WTC11 (cell line): ENCODE results near the gene A1BG. TPM values are rescaled to one million over a fixed set of nuclear protein-coding genes. Genes with fewer than 3 reads are reported as not detected.

Experiments
- ARID4B ChIP-seq: sonication (generic); formaldehyde crosslinking; IDR thresholded peaks from 2 replicates; pipeline ENCODE4 v1.8.0; 2023; ENCODE audit warnings: missing genetic modification reagents, mild to moderate bottlenecking, borderline replicate concordance
- CREB1 ChIP-seq: sonication (generic); formaldehyde crosslinking; IDR thresholded peaks from 2 replicates; pipeline ENCODE4 v1.8.0; 2023; ENCODE audit warnings: mild to moderate bottlenecking, missing genetic modification reagents
- E2F4 ChIP-seq: sonication (generic); formaldehyde crosslinking; IDR thresholded peaks from 2 replicates; pipeline ENCODE4 v1.8.1; 2022; ENCODE audit warnings: low read depth, mild to moderate bottlenecking, moderate library complexity, missing genetic modification reagents, borderline replicate concordance
- ETV6 ChIP-seq: sonication (generic); formaldehyde crosslinking; IDR thresholded peaks from 2 replicates; pipeline ENCODE4 v1.8.1; 2022; ENCODE audit warnings: mild to moderate bottlenecking, missing genetic modification reagents
- FOXP1 ChIP-seq: sonication (generic); formaldehyde crosslinking; IDR thresholded peaks from 2 replicates; pipeline ENCODE4 v1.8.0; 2022; ENCODE audit warnings: missing genetic modification reagents, mild to moderate bottlenecking, moderate library complexity, borderline replicate concordance
- GTF2I ChIP-seq: fragments of 250-450 bp; sonication (Bioruptor Pico); conservative IDR thresholded peaks from 2 replicates; pipeline ENCODE4 v1.4.0; 2021; ENCODE audit warnings: mild to moderate bottlenecking
- HMGA2 ChIP-seq: fragments of 250-450 bp; sonication (Bioruptor Pico); IDR thresholded peaks from 2 replicates; pipeline ENCODE4 v1.4.0; 2021; ENCODE audit warnings: mild to moderate bottlenecking, moderate library complexity
- MYBL2 ChIP-seq: sonication (generic); formaldehyde crosslinking; IDR thresholded peaks from 2 replicates; pipeline ENCODE4 v1.8.1; 2023; ENCODE audit warnings: mild to moderate bottlenecking, moderate library complexity, missing genetic modification reagents
- NR2C2 ChIP-seq: sonication (generic); formaldehyde crosslinking; IDR thresholded peaks from 2 replicates; pipeline ENCODE4 v1.8.0; 2022; ENCODE audit warnings: mild to moderate bottlenecking, missing genetic modification reagents
- OVOL2 ChIP-seq: fragments of 250-450 bp; sonication (Bioruptor Pico); IDR thresholded peaks from 2 replicates; pipeline ENCODE4 v1.9.0; 2021; ENCODE audit warnings: mild to moderate bottlenecking, borderline replicate concordance
- RELA ChIP-seq: sonication (generic); formaldehyde crosslinking; IDR thresholded peaks from 2 replicates; pipeline ENCODE4 v1.8.1; 2022; ENCODE audit warnings: missing genetic modification reagents, mild to moderate bottlenecking, borderline replicate concordance
- RORB ChIP-seq: fragments of 250-450 bp; sonication (Bioruptor Pico); IDR thresholded peaks from 2 replicates; pipeline ENCODE4 v1.9.0; 2021; ENCODE audit warnings: mild to moderate bottlenecking
- SMAD4 ChIP-seq: sonication (generic); formaldehyde crosslinking; IDR thresholded peaks from 2 replicates; pipeline ENCODE4 v1.8.0; 2022; ENCODE audit warnings: mild to moderate bottlenecking, missing genetic modification reagents
- SOX15 ChIP-seq: fragments of 250-450 bp; sonication (Bioruptor Pico); IDR thresholded peaks from 2 replicates; pipeline ENCODE4 v1.9.0; 2021; ENCODE audit warnings: mild to moderate bottlenecking
- ZBTB21 ChIP-seq: sonication (generic); formaldehyde crosslinking; IDR thresholded peaks from 2 replicates; pipeline ENCODE4 v1.8.1; 2023; ENCODE audit warnings: mild to moderate bottlenecking, missing genetic modification reagents, borderline replicate concordance
- ZNF671 ChIP-seq: fragments of 250-450 bp; sonication (Bioruptor Pico); IDR thresholded peaks from 2 replicates; pipeline ENCODE4 v1.8.0; 2021; ENCODE audit warnings: mild to moderate bottlenecking
- total RNA-seq: library from RNA; stranded (reverse); gene quantifications from 3 replicates; pipeline ENCODE4 v1.2.3, GENCODE V29; 2021
- TF ChIP-seq, protein P1 (sequence below): sonication (generic); formaldehyde crosslinking; IDR thresholded peaks from 2 replicates; pipeline ENCODE4 v1.8.1; 2022; ENCODE audit warnings: missing genetic modification reagents, borderline replicate concordance
- TF ChIP-seq, protein P2 (sequence below): sonication (generic); formaldehyde crosslinking; IDR thresholded peaks from 2 replicates; pipeline ENCODE4 v1.8.1; 2023; ENCODE audit warnings: mild to moderate bottlenecking, missing genetic modification reagents, moderate library complexity
- TF ChIP-seq, protein P3 (sequence below): fragments of 250-450 bp; sonication (Bioruptor Pico); IDR thresholded peaks from 2 replicates; pipeline ENCODE4 v1.9.0; 2021; ENCODE audit warnings: mild to moderate bottlenecking
- TF ChIP-seq, protein P4 (sequence below): sonication (generic); formaldehyde crosslinking; IDR thresholded peaks from 2 replicates; pipeline ENCODE4 v1.8.0; 2023; ENCODE audit warnings: missing genetic modification reagents
- TF ChIP-seq, protein P5 (sequence below): fragments of 250-450 bp; sonication (Bioruptor Pico); IDR thresholded peaks from 2 replicates; pipeline ENCODE4 v1.9.0; 2021; ENCODE audit warnings: moderate library complexity, mild to moderate bottlenecking, inconsistent platforms, borderline replicate concordance
- TF ChIP-seq, protein P6 (sequence below): fragments of 250-450 bp; sonication (Bioruptor Pico); IDR thresholded peaks from 2 replicates; pipeline ENCODE4 v1.9.0; 2021; ENCODE audit warnings: mild to moderate bottlenecking, borderline replicate concordance

Gene A1BG
- total RNA-seq, 1 experiment from 2014 or later: 24.3 TPM

GRCh38 chr19:58400916-58401839 lies 47.9 kb upstream of the A1BG start (continued):
- TF ChIP-seq, protein P1, sequence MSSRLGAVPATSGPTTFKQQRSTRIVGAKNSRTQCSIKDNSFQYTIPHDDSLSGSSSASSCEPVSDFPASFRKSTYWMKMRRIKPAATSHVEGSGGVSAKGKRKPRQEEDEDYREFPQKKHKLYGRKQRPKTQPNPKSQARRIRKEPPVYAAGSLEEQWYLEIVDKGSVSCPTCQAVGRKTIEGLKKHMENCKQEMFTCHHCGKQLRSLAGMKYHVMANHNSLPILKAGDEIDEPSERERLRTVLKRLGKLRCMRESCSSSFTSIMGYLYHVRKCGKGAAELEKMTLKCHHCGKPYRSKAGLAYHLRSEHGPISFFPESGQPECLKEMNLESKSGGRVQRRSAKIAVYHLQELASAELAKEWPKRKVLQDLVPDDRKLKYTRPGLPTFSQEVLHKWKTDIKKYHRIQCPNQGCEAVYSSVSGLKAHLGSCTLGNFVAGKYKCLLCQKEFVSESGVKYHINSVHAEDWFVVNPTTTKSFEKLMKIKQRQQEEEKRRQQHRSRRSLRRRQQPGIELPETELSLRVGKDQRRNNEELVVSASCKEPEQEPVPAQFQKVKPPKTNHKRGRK (CRISPR knock-in tag): no peak
- TF ChIP-seq SOX15 (CRISPR knock-in tag): no peak
- peak; percentile 70; the same call in 1 of the 2 replicates for TF ChIP-seq CREB1 (CRISPR knock-in tag)
- no peak for TF ChIP-seq RORB
- TF ChIP-seq GTF2I (CRISPR knock-in tag): no peak
- peak; percentile 54; the same call in 1 of the 2 replicates for TF ChIP-seq FOXP1 (CRISPR knock-in tag)
- TF ChIP-seq, protein P2, sequence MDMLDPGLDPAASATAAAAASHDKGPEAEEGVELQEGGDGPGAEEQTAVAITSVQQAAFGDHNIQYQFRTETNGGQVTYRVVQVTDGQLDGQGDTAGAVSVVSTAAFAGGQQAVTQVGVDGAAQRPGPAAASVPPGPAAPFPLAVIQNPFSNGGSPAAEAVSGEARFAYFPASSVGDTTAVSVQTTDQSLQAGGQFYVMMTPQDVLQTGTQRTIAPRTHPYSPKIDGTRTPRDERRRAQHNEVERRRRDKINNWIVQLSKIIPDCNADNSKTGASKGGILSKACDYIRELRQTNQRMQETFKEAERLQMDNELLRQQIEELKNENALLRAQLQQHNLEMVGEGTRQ (CRISPR knock-in tag): no peak
- no peak for TF ChIP-seq ZNF671
- TF ChIP-seq, protein P3, sequence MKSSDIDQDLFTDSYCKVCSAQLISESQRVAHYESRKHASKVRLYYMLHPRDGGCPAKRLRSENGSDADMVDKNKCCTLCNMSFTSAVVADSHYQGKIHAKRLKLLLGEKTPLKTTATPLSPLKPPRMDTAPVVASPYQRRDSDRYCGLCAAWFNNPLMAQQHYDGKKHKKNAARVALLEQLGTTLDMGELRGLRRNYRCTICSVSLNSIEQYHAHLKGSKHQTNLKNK (CRISPR knock-in tag): no peak
- TF ChIP-seq, protein P4, sequence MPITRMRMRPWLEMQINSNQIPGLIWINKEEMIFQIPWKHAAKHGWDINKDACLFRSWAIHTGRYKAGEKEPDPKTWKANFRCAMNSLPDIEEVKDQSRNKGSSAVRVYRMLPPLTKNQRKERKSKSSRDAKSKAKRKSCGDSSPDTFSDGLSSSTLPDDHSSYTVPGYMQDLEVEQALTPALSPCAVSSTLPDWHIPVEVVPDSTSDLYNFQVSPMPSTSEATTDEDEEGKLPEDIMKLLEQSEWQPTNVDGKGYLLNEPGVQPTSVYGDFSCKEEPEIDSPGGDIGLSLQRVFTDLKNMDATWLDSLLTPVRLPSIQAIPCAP (CRISPR knock-in tag): no peak
- TF ChIP-seq ZBTB21 (CRISPR knock-in tag): 0 out of 2 replicates have a peak, but pooled peaks have one; percentile 52
- TF ChIP-seq, protein P5, sequence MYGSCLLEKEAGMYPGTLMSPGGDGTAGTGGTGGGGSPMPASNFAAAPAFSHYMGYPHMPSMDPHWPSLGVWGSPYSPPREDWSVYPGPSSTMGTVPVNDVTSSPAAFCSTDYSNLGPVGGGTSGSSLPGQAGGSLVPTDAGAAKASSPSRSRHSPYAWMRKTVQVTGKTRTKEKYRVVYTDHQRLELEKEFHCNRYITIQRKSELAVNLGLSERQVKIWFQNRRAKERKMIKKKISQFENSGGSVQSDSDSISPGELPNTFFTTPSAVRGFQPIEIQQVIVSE (CRISPR knock-in tag): no peak
- no peak for TF ChIP-seq RELA (CRISPR knock-in tag)
- TF ChIP-seq MYBL2: peak; percentile 29; the same call in 1 of the 2 replicates
- TF ChIP-seq HMGA2 (CRISPR knock-in tag): no peak
- TF ChIP-seq E2F4: no peak
- TF ChIP-seq, protein P6, sequence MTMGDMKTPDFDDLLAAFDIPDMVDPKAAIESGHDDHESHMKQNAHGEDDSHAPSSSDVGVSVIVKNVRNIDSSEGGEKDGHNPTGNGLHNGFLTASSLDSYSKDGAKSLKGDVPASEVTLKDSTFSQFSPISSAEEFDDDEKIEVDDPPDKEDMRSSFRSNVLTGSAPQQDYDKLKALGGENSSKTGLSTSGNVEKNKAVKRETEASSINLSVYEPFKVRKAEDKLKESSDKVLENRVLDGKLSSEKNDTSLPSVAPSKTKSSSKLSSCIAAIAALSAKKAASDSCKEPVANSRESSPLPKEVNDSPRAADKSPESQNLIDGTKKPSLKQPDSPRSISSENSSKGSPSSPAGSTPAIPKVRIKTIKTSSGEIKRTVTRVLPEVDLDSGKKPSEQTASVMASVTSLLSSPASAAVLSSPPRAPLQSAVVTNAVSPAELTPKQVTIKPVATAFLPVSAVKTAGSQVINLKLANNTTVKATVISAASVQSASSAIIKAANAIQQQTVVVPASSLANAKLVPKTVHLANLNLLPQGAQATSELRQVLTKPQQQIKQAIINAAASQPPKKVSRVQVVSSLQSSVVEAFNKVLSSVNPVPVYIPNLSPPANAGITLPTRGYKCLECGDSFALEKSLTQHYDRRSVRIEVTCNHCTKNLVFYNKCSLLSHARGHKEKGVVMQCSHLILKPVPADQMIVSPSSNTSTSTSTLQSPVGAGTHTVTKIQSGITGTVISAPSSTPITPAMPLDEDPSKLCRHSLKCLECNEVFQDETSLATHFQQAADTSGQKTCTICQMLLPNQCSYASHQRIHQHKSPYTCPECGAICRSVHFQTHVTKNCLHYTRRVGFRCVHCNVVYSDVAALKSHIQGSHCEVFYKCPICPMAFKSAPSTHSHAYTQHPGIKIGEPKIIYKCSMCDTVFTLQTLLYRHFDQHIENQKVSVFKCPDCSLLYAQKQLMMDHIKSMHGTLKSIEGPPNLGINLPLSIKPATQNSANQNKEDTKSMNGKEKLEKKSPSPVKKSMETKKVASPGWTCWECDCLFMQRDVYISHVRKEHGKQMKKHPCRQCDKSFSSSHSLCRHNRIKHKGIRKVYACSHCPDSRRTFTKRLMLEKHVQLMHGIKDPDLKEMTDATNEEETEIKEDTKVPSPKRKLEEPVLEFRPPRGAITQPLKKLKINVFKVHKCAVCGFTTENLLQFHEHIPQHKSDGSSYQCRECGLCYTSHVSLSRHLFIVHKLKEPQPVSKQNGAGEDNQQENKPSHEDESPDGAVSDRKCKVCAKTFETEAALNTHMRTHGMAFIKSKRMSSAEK (CRISPR knock-in tag): no peak
- 0 out of 2 replicates have a peak, but pooled peaks have one; percentile 40 for TF ChIP-seq ETV6 (CRISPR knock-in tag)
- TF ChIP-seq SMAD4 (CRISPR knock-in tag): no peak
- no peak for TF ChIP-seq OVOL2
- peak; percentile 41; the same call in 1 of the 2 replicates for TF ChIP-seq ARID4B (CRISPR knock-in tag)
- no peak for TF ChIP-seq NR2C2 (CRISPR knock-in tag)
